ENCODE measurements around the gene AGAP1.

The AGAP1 gene

DNA sequence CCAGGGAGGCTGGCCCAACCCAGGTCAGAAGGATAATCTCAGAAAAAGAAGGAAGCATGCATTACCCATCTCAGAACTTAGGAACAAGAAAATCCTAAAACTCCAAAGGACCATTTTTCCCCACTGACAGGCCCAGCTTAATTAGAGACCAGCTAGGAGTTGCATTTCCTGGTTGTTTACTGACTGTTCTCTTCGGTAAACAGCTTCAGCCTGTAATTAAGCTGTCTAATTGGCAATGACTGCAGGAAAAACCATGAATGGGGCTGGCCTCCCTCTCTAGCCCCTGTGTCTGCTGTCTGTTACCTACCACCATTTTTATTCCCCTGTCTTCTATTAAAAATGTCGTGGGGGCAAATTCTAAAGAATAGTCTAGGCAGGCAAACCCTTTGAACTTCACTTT, 146.5 kb downstream of the AGAP1 start:
- no peak overlapping the region for H3K4me3 Mint-ChIP-seq
- no peaks in the 10 kb centered on the region for H3K9me3 Mint-ChIP-seq
- no peak for ATAC-seq

DNA sequence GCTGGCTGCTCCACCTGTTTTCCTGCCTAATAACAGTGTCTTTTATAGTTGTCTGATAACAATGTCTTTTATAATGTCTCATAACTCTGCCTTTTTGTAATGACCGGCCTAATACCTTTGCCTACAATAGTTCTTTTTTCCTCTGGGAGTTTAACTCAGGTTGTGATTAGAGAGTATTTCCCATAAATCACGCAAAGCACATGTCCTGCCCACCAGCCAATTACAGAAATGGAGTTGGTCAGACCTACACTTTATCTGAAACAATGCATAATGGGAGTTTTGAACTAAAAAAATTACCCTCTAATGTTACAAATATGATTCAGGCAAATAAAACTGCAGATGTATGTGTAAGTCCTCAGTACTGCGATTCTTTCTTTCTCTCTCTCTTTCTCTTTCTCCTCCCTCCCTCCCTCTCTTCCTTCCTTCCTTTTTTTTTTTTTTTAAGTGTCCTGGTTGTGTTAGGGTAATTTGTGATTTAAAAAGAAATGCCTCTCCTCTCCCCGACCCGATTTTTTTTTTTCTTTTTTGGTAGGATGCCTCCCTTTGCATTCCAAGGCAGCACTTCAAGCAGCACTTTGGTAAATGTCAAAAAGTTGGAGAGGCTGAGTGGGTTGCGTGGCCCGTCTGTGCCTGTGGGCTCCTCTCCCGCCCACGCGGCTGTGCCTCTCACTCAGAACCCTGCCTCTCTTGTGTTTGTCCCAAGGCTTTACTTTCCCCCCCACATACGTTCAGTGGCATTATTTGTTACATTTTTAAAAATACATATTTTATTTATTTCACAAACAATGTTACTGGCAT, 147.3 kb downstream of the AGAP1 start:
- H3K4me3 Mint-ChIP-seq = no peak overlapping the region
- peaks cover 2% of the 10 kb centered on the region for H3K4me1 Mint-ChIP-seq
- ATAC-seq (no peak), DNase-seq (no peak)
- no peaks in the 10 kb centered on the region for H3K36me3 Mint-ChIP-seq (ENCODE audit: low read depth)
- H3K27me3 Mint-ChIP-seq = peaks cover 18% of the 10 kb centered on the region
- H3K9me3 Mint-ChIP-seq = no peaks in the 10 kb centered on the region
- no peak overlapping the region for H3K27ac Mint-ChIP-seq

More for the DNA sequence above, 146.5 kb downstream of the AGAP1 start:
- Mint-ChIP-seq H3K36me3 (ENCODE audit: low read depth) (no peaks in the 10 kb centered on the region), H3K27ac (no peak overlapping the region), H3K4me1 (peaks cover 2% of the 10 kb centered on the region), H3K27me3 (peaks cover 18% of the 10 kb centered on the region)
- no peak for DNase-seq

DNA sequence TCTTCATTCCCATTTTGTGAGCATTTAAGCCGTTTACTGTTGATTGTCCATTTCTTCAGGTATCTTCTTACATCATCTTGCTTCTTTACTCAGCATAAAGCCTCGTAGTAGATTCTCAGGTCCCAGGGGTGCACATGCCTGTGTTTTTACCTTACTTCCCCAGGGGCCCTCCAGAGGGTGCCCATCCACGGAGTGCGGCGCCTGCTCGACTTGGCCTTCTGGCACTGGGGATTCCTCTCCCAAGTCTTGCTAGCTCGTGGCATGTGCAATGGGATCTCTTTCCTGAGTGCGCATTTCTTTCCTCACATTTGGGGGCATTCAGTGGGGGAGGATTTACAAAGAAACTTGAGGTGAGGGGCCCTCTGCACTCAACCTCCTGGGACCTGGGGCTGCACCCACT, 148.1 kb downstream of the AGAP1 start:
- DNase-seq (no peak), ATAC-seq (no peak)
- peaks cover 2% of the 10 kb centered on the region for H3K4me1 Mint-ChIP-seq
- H3K36me3 Mint-ChIP-seq (ENCODE audit: low read depth) = no peaks in the 10 kb centered on the region
- H3K27ac Mint-ChIP-seq = no peak overlapping the region
- no peaks in the 10 kb centered on the region for H3K9me3 Mint-ChIP-seq
- peaks cover 18% of the 10 kb centered on the region for H3K27me3 Mint-ChIP-seq
- no peak overlapping the region for H3K4me3 Mint-ChIP-seq

DNA sequence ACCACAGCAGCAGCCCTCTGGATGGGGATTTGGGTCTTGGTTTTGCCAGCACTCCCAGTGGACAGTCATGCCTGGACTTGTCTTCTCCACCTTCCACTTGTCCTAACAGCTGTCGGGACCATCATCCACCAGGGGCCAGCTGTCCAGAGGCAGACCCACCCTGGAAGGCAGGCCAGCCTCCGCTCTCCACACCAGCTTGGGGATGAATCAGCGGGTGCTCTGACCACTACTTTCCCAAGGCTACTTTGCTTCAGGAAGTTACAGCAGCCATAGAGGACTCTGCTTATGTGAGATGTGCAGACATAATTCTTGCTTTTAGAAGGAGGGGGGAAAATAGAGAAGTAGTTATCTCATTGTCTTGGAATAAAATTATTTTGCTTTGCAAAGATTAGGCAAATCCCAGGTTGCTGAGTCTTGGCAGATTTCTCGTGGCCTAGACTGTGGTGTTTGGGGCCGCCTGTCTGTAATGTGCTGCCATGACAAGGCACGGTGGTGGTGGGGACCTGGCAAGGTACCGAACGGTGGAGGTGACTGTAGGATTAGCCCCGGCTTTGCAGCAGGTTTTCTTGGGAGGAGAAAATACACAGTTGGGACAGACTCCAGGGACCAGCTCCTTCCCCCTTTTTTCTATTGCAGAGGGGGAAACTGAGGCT, 148.7 kb downstream of the AGAP1 start:
- no peaks in the 10 kb centered on the region for H3K36me3 Mint-ChIP-seq (ENCODE audit: low read depth)
- DNase-seq (no peak), ATAC-seq (no peak)
- H3K4me3 Mint-ChIP-seq = no peak overlapping the region
- H3K4me1 Mint-ChIP-seq = peaks cover 2% of the 10 kb centered on the region
- H3K9me3 Mint-ChIP-seq = no peaks in the 10 kb centered on the region
- H3K27me3 Mint-ChIP-seq = peaks cover 18% of the 10 kb centered on the region
- no peak overlapping the region for H3K27ac Mint-ChIP-seq

DNA sequence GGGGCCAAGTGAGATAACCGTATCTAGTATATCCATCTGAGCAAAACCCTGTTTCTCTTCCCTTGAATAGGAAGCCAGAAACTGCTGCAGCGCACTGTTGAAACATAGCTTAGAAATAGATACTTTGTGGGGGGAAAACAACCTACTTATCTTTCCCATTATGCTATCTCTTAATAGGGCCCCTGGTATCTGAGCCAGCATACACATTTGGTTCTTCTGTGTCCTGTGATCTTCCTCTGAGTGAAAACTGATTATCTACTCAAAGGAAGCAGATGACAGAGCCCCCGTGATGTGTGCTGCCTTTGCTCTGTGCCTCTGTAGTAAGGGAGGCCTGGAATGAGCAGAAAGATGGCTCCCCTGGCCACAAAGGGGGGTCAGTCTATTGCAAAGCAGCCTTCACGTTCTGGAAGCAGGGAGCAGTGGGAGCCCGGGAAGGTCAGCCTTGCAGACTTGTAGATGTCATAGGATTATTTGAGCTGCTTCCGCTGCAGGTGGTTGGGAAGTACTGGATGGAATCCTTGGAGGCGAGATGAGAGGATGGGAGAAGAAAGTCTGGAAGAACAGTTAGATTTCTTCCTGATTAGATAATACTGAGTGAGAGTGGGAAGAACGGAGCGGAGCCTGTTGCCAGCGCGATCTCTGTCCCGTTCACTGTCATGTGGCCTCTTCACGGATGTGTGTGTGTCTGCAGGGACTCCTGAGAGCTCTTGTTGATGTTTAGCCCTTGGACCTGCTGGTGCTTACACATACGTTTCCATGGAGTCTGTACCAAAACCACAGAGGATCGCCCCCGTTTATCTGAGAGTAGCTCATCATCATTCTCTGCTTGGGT, 150.1 kb downstream of the AGAP1 start:
- Mint-ChIP-seq H3K27me3 (peaks cover 19% of the 10 kb centered on the region), H3K9me3 (no peaks in the 10 kb centered on the region), H3K27ac (no peak overlapping the region), H3K4me3 (no peak overlapping the region), H3K36me3 (ENCODE audit: low read depth) (no peaks in the 10 kb centered on the region), H3K4me1 (peaks cover 2% of the 10 kb centered on the region)
- no peak for ATAC-seq
- DNase-seq = no peak

DNA sequence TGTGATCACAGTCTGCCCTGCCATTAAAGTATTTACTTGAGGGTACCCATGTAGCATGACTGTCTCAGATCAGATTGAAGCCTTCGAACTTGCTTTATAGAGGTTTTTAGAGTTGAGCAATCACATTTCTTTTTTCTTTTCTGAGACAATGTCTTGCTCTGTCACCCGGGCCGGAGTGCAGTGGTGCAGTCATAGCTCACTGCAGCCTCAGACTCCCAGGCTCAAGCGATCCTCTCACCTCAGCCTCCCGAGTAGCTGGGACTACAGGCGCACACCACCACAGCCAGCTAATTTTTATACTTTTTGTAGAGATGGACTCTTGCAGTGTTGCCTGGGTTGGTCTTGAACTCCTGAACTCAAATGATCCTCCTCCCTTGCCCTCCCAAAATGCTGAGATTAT, 153.4 kb downstream of the AGAP1 start:
- DNase-seq (no peak), ATAC-seq (no peak)
- H3K36me3 Mint-ChIP-seq (ENCODE audit: low read depth) = no peaks in the 10 kb centered on the region
- H3K4me1 Mint-ChIP-seq = no peaks in the 10 kb centered on the region
- no peaks in the 10 kb centered on the region for H3K9me3 Mint-ChIP-seq
- H3K27me3 Mint-ChIP-seq = peaks cover 11% of the 10 kb centered on the region
- no peak overlapping the region for H3K27ac Mint-ChIP-seq
- H3K4me3 Mint-ChIP-seq = no peak overlapping the region

DNA sequence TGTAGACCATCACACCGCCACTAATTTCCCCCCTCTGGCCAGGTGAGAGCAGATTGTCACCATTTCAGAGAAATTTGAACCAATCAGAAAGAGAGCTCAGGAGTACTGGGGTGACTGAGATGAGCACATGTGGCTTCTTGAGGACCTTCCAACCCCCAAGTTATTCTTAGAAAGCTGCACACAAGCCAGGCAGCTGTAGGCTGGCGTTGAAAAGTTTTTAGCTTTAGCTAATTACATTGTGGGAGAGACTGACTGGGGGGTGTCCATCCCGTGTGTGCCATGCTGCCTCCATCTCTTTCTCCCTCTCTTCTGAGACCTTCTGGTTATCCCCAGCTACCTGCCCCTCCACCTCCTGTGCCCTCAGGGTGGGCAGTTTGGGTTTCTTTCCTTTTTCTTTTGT, 154.0 kb downstream of the AGAP1 start:
- ATAC-seq (no peak), DNase-seq (no peak)
- Mint-ChIP-seq H3K27ac (no peak overlapping the region), H3K27me3 (peaks cover 6% of the 10 kb centered on the region), H3K9me3 (no peaks in the 10 kb centered on the region), H3K4me3 (no peak overlapping the region), H3K4me1 (no peaks in the 10 kb centered on the region), H3K36me3 (ENCODE audit: low read depth) (no peaks in the 10 kb centered on the region)

DNA sequence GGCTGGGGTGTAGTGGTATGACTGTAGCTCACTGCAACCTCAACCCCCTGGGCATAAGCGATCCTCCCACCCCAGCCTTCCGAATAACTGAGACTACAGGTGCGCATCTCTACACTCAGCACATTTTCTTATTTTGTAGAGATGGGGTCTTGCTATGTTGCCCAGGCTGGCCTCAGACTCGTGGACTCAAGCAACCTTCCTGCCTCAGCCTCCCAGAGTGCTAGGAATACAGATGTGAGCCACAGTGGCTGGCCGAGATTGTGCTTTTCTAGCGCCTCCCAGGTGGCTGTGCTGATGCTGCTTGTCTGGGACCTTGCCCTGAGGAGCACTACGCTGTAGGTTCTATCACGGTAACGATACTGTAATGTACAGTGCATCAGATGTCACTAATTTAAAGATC, 155.6 kb downstream of the AGAP1 start:
- Mint-ChIP-seq H3K9me3 (no peaks in the 10 kb centered on the region), H3K27ac (no peak overlapping the region), H3K4me3 (no peak overlapping the region), H3K36me3 (ENCODE audit: low read depth) (no peaks in the 10 kb centered on the region), H3K27me3 (peaks cover 4% of the 10 kb centered on the region), H3K4me1 (no peaks in the 10 kb centered on the region)
- DNase-seq (no peak), ATAC-seq (no peak)

DNA sequence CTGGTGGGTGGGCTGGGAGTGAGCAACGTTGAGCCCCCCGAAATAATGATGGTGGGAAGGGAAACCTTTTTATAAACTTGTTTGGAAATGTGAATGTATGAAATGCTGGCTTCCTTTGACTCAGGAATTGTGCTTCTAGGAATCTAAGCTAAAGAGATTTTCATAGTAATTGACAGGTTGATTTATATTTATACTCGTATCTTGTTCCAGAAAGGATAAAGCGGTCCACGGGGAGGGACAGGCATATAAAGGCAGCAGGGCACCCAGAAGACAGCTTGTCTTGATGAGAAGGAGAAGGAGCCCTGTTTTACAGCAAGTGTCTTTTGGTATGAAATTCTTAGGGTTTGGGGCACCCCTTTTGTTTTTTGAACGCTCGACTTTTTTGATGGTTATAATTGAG, 157.8 kb downstream of the AGAP1 start:
- H3K27ac Mint-ChIP-seq = no peak overlapping the region
- H3K4me1 Mint-ChIP-seq = no peaks in the 10 kb centered on the region
- ATAC-seq = no peak
- H3K4me3 Mint-ChIP-seq = no peak overlapping the region
- H3K9me3 Mint-ChIP-seq = peaks cover 3% of the 10 kb centered on the region
- peaks cover 6% of the 10 kb centered on the region for H3K27me3 Mint-ChIP-seq
- H3K36me3 Mint-ChIP-seq (ENCODE audit: low read depth) = no peaks in the 10 kb centered on the region
- DNase-seq = no peak

DNA sequence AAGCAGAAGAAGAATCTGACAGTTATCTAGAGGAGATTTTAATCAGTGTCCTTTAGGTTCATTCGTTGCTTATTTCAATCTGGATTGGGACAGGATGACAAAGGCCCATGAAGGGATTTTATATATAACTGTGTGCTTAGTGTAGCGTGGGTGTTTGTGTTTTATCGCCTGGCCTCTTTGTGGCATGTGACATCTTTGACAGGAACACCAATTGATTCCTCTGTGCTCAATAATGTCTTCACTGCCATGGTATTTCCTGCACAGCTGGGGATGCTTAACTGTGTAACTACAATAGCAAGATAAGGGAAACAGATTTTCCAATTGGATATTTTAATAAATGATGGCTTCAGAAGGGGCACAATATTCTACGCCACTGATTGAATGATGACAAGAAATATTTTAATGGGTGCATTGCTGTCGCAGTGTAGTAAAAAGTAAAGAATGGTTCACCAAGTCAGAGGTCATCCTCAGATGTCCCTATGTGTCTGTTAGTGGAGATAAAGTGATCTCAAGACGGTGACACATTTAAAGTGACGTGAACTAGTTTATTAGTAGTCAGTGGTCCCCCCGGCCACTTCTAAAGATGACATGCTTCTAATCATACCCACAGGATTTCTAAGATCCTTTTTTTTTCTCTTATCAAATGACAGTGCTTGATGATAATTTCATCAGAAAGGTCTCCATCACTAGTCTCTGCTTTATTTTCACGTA, 160.4 kb downstream of the AGAP1 start:
- no peaks in the 10 kb centered on the region for H3K36me3 Mint-ChIP-seq (ENCODE audit: low read depth)
- no peaks in the 10 kb centered on the region for H3K4me1 Mint-ChIP-seq
- no peak for DNase-seq
- H3K27ac Mint-ChIP-seq = no peak overlapping the region
- no peak overlapping the region for H3K4me3 Mint-ChIP-seq
- peaks cover 22% of the 10 kb centered on the region for H3K27me3 Mint-ChIP-seq
- peaks cover 3% of the 10 kb centered on the region for H3K9me3 Mint-ChIP-seq
- no peak for ATAC-seq

DNA sequence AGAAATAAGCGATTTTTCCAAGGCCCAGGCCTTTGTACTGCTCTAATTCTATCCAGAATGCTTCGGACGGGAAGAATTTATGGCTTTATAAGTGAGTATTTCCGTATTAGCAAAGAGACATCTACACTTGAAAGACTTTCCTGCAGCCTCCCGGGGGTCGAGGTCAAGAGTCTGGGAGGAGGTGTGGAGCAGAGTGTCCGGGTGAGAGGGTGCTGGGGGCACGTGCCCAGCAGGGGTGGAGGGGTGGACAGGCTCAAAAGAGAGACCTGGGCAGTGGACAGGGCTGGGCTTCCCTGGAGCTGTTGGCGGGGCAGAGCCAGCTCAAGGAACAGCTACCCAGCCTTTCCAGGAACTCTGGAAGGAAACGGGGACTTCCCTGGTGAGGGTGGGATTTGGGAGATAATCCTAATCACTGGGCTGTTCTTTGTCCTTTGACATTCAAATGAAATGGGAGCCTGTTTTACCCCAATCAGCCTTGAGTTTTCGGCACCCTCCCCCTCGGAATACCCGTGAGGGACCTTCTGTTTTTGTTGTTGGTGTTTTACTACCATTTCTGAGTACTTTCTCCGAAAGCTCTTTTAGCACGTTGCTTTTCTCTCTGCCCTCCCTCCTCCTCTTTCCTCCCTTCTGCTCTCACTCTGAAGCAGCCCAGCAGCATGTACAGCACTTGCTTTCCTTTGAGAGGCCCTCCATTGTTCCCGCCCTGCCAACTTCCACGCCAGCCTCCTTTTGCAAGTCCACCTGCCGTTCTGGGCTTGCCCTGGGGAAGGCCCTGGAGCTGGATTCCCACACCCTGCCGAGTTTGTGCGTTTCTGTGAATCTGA, 164.7 kb downstream of the AGAP1 start:
- Mint-ChIP-seq H3K36me3 (ENCODE audit: low read depth) (no peaks in the 10 kb centered on the region), H3K27ac (no peak overlapping the region), H3K4me3 (no peak overlapping the region), H3K9me3 (peaks cover 3% of the 10 kb centered on the region), H3K4me1 (peaks cover 4% of the 10 kb centered on the region), H3K27me3 (peaks cover 47% of the 10 kb centered on the region)
- ATAC-seq = no peak
- DNase-seq = no peak

DNA sequence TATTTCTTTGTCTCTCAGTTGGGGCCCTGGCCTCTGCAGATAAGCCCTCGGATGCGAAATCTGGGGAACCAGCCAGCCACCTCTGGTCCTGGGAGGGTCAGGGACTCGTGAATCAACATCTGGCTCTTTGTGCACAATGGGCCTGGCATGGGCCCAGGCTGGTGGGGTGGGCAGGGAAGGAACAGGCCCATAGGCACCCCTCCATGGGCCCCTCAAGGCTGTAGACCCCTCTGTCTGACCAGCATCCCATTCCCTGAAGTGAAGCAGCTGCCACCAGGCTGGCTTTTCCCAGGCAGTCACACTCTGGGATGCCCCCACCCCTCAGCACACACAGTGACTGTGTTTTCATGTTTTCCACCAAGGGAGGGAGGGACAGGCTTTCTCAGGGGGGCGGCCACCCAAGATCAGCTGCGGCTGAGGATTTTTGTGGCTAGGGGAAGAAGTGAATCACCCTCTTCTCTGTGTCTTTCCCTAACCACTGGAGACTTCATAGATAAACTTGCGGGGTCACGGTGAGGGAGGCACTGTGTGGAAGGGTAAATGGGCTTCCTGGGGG, 166.0 kb downstream of the AGAP1 start:
- Mint-ChIP-seq H3K9me3 (peaks cover 3% of the 10 kb centered on the region), H3K4me3 (no peak overlapping the region), H3K4me1 (peaks cover 4% of the 10 kb centered on the region), H3K36me3 (ENCODE audit: low read depth) (no peaks in the 10 kb centered on the region), H3K27me3 (peaks cover 56% of the 10 kb centered on the region), H3K27ac (no peak overlapping the region)
- DNase-seq (no peak), ATAC-seq (peak; percentile 62)

DNA sequence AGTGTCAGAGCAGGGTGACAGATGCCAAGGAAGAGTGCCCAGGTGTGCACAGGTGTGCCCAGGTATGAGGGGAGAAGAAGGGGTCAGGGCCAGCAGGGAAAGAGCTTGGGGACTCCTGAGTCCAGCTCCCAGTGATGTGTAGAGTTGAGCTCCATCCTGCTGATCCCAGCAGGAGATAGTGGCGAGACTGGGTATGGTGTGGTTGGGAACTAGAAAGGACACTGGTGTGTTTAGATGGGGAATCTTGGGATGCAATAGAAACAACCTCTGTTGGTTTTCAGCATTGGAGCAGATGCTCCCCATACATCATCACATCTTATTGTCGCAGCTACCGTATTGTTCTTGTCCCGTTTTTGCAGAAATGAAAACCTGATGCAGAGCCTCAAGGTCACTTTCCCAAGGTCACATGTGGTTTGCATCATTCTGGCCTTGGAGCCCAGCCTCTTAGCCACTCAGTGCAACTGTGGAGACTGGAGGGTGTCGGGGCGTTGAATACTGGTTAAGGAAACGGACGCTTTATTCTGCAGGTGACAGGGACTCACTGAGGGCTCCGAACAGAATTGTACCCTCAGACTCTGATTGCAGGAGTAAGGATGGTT, 166.7 kb downstream of the AGAP1 start:
- Mint-ChIP-seq H3K9me3 (peaks cover 3% of the 10 kb centered on the region), H3K4me3 (no peak overlapping the region), H3K27ac (no peak overlapping the region), H3K36me3 (ENCODE audit: low read depth) (no peaks in the 10 kb centered on the region), H3K27me3 (peaks cover 62% of the 10 kb centered on the region), H3K4me1 (peaks cover 4% of the 10 kb centered on the region)
- no peak for ATAC-seq
- DNase-seq = no peak
